Loucy (cell line): ENCODE data around the gene SCAF8.

Experiments used
- EZH2phosphoT487 ChIP-seq: fragments of 200-600 bp; IDR thresholded peaks from 2 replicates; pipeline ENCODE4 v1.6.1; 2018; ENCODE audit warnings: antibody characterized with exemption, mild to moderate bottlenecking, moderate library complexity, borderline replicate concordance
- TF ChIP-seq, protein P1 (sequence below): fragments of 200-600 bp; sonication (generic); conservative IDR thresholded peaks from 2 replicates; pipeline ENCODE4 v1.5.1; 2014; ENCODE audit warnings: mild to moderate bottlenecking, antibody characterized with exemption, low read length

DNA sequence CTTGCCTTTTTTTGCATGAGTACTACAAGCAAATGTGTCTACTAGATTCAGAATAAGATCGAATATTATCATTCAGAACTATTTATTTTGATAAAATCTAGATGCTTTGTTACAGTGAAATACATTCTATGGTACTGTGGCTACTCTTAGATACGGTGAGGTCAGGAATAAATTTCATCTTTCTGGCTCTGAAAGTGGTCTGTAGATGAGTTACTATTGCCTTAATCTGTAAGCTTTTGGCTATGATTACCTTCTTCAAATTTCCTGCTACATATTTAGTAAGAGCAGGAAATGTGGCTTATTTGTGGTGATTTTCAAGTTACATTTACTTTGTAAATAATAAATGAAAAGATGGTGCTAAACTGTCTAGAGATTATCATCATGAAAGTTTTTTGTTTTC is 50.0 kb downstream of the SCAF8 start:
- TF ChIP-seq, protein P1, sequence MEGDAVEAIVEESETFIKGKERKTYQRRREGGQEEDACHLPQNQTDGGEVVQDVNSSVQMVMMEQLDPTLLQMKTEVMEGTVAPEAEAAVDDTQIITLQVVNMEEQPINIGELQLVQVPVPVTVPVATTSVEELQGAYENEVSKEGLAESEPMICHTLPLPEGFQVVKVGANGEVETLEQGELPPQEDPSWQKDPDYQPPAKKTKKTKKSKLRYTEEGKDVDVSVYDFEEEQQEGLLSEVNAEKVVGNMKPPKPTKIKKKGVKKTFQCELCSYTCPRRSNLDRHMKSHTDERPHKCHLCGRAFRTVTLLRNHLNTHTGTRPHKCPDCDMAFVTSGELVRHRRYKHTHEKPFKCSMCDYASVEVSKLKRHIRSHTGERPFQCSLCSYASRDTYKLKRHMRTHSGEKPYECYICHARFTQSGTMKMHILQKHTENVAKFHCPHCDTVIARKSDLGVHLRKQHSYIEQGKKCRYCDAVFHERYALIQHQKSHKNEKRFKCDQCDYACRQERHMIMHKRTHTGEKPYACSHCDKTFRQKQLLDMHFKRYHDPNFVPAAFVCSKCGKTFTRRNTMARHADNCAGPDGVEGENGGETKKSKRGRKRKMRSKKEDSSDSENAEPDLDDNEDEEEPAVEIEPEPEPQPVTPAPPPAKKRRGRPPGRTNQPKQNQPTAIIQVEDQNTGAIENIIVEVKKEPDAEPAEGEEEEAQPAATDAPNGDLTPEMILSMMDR, result no peak
- no peak for TF ChIP-seq EZH2phosphoT487
